Choroid plexus epithelial cell (primary cell): ENCODE results near the gene PITPNM3.

ENCODE experiments used
- DNase-seq: peaks from one replicate; pipeline ENCODE4 v3.0.0-alpha.2; 2010; ENCODE audit warnings: low read depth
- H3K4me3 ChIP-seq: 2 replicates; pipeline ENCODE4 v1.5.1; 2011; ENCODE audit warnings: low read depth, mild to moderate bottlenecking, control low read depth, low read length, moderate library complexity
- TF ChIP-seq, protein P1 (sequence below): conservative IDR thresholded peaks from 2 replicates; pipeline ENCODE4 v1.5.1; 2011; ENCODE audit warnings: low read depth, mild to moderate bottlenecking, control low read depth, inconsistent platforms, low read length, moderate library complexity

PITPNM3 gene

GRCh38 chr17:6430769-6431168 lies 125.6 kb downstream of the PITPNM3 start:
- H3K4me3 ChIP-seq, result no peak overlapping the region
- TF ChIP-seq, protein P1, sequence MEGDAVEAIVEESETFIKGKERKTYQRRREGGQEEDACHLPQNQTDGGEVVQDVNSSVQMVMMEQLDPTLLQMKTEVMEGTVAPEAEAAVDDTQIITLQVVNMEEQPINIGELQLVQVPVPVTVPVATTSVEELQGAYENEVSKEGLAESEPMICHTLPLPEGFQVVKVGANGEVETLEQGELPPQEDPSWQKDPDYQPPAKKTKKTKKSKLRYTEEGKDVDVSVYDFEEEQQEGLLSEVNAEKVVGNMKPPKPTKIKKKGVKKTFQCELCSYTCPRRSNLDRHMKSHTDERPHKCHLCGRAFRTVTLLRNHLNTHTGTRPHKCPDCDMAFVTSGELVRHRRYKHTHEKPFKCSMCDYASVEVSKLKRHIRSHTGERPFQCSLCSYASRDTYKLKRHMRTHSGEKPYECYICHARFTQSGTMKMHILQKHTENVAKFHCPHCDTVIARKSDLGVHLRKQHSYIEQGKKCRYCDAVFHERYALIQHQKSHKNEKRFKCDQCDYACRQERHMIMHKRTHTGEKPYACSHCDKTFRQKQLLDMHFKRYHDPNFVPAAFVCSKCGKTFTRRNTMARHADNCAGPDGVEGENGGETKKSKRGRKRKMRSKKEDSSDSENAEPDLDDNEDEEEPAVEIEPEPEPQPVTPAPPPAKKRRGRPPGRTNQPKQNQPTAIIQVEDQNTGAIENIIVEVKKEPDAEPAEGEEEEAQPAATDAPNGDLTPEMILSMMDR, result peak; percentile 52
- DNase-seq, result no peak

- TF ChIP-seq, protein P1, result no peak
- no peak overlapping the region for H3K4me3 ChIP-seq
- DNase-seq, result no peak
Measured at GRCh38 chr17:6429266-6429665, 127.1 kb downstream of the PITPNM3 start.

DNA sequence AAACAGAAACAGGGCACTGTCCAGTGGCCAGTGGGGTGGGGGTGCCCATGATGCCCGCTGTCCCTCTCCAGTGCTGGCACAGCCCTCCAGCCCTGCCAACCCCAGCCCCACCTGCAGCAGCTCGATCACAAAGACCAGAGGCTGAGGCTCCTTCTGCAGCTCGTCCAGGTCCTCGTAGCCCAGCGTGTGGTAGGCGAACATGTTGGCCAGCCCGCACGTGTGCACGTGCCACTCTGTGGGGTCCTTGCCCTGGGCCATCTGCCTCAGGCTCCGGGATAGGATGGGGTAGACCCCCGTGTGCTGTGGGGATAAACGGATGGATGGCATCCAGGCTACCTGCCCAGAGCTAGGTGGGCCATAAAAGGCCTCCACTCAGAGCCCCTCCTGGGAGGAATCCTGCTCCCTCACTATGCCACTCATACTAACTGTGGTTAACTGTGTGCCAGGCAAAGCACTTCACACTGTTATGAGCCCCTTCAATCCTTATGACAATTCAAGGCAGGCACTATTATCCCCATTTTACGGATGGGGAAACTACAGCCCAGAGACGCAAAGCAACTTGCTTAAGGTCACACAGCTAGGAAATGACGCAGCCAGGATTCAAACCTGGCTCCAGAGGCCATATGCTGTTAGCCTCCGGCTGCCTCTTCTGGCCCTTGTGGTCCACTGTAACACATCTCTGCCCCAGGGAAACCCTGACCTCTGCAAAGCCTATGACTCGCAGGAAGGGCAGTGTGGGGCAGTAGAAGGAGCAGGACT lies 128.0 kb downstream of the PITPNM3 start:
- TF ChIP-seq, protein P1, result no peak
- DNase-seq, result no peak
- H3K4me3 ChIP-seq, result no peak overlapping the region

DNA sequence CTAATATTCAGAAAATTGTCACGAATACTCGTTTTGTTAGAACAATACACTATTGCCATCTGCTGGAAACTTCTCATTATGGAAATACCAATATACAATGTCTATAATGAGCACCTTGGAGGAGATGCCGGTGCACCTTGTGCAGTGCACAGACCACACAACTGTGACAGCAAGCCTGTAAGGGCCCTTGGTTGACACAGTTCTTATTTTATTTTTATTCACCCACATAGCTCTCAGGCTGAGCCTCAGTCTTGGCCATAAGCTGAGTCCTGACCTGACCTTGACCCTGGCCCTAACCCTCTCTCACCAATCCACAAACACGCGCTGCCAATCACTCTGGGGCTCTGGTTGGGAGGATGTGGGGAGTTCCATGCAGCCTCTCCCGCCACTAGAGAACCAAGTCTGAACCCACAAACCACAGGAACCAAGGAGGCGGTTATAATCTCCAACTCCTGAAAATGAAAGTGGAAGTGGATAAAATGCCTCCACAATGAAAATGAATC lies 129.0 kb downstream of the PITPNM3 start:
- no peak overlapping the region for H3K4me3 ChIP-seq

GRCh38 chr17:6426356-6427101 lies 129.8 kb downstream of the PITPNM3 start:
- TF ChIP-seq, protein P1, result no peak

More for the DNA sequence above, 129.0 kb downstream of the PITPNM3 start:
- TF ChIP-seq, protein P1, result peak; percentile 23
- DNase-seq, result peak; percentile 65

DNA sequence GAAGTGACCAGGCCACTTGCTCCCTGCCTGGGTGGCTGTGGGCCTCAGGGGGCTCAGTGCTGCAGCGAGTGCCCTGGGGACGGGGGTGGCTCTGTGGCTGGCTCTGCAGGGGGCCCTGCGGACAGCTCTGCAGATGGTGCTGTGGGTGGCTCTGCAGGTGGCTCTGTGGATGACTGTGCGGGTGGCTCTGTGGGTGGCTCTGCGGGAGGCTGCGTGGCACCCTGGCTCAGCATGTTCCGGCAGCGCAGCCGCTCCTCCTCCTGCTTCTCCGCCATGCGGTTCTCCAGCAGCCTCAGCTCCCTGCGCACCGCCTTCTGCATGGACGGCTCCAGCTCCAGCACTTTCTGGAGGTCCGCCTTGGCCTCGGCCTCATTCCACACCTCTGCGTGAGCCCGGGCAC lies 130.9 kb downstream of the PITPNM3 start:
- TF ChIP-seq, protein P1, result no peak

More at GRCh38 chr17:6426356-6427101, 129.8 kb downstream of the PITPNM3 start:
- no peak for DNase-seq
- no peak overlapping the region for H3K4me3 ChIP-seq

DNA sequence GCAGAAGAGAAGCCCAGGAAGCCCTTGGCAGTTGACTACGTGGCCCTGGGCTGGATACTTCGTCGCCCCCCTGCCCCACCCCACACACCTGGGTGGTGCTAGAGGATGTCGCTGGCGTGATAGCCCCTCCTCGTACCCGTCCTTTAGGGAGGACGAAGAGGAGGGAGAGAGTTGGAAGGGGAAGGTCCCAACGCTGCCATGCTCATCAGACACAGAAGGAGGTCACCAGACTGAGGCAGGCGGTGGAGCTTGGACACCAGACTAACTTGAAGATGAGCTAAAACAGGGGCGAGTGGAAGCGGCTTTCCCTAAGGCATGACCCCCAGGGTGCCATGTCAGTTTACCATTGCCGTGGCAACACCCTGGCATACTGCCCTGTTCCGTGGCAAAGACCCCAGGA lies 132.4 kb downstream of the PITPNM3 start:
- TF ChIP-seq, protein P1, result no peak
- H3K4me3 ChIP-seq, result no peak overlapping the region
- no peak for DNase-seq

More for the DNA sequence above, 130.9 kb downstream of the PITPNM3 start:
- no peak for DNase-seq
- H3K4me3 ChIP-seq, result no peak overlapping the region
